HG03460 (cell line): Measurements from ENCODE around the gene THSD7A.
"Not testable (repeated sequence)": the region's sequence is repeated elsewhere in the genome, so short reads cannot be mapped to it uniquely, and the experiment has no call there.

Experiments used
- ATAC-seq: cut with Tn5 transposase; IDR thresholded peaks from one replicate; pipeline ENCODE4 v1.9.1; 2021; ENCODE audit not compliant: unreplicated experiment

THSD7A gene

DNA sequence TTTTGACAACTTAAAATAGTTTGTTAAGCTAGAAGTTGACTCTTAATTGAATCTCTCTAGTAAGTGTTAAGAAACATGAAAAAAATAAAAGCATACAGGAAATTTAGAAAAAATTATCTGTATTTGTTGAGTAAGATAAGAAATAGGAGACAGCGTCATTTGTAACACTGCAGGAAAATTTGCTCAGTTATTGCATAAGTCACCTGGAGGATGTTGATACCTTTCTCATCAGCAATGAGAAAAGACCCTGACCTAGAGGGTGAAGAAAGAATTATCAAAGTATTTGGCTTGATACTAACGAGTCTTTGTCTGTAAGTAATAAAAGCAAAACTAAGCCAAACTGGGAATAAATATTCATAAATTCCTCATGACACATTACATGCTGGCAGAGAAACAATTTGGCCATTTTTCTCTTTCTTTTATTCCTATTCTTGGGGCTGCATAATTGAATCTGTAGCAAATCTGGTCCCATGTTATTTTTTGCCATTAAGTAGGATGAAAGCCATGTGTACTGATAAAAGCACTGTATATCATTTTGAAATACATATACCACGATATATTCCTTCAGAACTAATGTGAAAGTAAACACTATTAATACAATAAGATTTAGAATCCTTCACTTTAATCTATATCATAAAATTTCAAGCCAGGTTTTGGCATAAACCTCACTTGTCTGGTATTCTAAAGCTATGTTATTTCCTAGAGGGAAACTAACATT, 362.8 kb downstream of the THSD7A start:
- ATAC-seq = no peak

DNA sequence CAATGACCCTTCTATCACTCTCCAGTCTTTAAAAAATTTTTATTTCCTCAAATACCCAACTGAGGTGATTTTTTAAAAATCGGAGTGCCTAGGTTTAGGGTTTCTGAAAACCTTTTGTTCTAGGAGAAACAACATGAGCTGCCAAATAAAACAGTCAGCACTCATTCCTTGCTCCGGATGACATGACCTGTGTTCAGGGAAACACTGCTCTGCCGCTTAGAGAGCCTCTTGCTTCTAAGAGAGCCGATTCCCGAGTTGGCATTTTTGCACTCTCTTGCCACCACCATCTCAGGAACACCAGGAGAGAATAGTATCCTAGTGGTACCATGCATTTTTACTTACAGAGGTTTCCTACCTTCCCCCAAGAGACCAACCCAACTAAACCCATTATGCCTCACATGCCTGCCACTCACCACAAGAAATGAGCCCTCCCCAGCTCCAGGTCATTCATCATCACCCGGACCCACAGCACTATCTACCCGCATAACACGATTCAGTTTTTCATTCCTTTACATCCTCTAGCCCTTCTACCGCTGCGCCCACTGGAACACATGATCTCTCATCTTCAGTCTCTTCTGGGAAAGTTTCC, 365.4 kb downstream of the THSD7A start:
- no peak for ATAC-seq

DNA sequence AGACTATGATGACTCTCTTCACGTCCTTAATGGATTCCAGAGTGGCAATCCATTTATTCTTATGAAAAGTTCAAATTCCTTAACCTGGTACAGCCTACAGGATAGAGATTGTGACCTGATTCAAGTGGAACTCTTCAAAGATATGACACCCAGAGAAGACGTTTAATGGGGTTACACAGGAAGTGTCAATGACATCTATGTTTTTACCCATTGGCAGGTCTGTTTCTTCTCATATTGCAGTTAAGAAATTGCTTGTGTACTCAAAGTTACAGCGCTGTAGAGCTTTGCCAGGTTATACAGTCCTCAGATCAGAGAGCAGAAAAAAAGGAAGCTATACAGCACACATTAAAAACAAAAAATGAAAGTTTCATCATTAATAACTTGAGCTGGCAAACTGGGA, 367.4 kb downstream of the THSD7A start:
- no peak for ATAC-seq

DNA sequence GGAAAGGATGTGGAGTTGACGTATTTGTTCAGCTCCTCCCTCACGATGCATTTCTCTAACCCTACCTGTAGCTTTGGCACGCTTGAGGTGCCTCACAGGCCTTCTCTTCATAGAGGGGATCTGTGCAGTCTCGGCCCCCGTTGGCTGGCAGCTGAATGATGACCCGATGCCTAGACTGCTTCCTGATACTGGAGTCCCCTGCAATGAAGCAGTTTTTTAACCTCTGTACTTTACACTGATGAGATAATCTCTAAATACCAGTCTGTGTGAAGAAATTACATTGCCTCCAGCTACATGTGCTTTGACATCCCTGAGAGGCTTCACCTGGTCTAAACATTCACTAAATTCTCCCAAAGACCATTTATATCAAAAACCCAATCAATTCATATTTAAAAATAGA, 370.1 kb downstream of the THSD7A start:
- ATAC-seq = no peak

DNA sequence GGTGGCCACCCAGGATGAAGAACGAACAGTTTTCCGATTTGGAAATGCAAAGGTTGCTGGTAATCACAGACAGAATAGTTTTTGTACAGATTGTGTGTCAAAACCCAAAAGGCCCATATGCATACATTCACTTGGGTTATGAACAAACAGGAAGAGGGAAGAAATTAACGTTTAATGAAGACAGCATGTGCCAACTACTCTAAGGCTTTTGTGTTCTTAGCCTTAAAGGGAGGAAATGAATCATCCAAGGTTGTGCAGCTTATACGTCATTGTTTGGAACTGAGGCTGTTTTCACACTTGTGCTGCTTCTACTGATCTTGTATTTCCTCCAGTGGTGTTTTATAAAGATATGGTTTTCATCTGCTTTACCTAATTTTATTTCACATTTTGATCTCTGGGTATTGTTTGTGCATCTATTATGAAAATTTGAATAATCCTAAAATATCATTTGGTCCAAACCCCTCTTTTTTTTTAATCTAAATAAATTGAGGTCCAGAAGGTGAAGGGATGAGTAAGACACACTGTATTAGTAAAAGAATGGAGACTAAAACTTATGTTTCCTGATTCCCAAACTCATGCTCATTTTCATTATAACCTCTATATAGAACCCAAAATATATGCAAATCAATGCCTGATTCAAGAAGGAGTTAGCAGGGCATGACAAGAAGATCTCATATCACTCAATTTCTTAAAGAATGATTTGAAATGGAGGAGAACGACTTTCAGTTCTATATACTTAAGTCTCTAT, 373.1 kb downstream of the THSD7A start:
- ATAC-seq = no peak

DNA sequence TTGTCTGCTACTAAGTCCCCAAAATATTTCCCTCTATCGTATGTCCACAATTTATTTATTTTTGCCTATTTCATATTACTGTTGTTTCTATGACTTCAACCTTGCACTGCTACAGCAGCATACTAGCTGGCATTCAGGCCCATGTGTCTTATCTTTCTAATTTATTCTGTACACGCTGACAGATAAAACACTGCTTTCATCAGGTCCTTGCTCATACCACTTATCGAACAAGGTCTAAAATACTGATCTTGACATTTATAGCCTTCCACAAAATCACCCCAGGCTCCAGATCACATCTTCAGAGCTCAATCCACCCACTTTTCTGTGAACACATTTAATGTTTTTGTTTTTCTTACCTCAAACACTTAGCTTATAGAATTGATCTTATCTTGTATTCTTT, 374.6 kb downstream of the THSD7A start:
- ATAC-seq = no peak

DNA sequence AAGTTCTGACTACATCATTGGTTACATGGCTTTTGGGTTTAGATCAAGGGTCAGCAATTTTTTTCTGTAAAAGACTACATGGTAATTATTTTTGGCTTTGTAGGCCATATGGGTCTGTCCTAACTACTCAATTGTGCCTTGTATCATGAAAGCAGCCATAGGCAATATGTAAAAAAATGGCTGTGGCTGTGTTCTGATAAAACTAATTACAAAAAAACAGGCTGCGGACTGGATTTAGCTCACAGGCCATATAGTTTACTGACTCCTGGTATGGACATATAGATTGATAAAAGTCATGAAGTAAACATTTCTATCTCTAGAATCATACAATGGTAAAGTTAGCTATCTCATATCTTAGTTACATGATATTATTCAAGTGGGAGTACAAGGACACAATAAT, 375.4 kb downstream of the THSD7A start:
- ATAC-seq = no peak

DNA sequence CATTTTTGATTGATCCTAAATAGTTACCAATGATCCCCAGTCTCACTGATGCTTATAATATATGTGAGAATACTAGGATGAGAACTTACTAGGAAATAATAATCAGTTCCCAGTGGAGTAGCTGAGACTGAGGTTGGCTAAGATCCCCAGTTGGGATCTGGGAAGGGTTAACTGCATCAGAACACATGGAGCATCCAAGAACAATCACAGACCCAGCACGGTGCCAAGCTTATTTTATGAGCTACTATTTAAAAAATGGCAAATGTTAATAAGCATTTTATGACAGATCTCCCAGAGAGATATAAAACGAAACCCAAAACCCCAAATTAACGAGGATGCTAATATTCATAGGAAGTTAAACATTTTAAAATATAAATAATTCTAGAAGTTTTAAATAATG, 379.5 kb downstream of the THSD7A start:
- ATAC-seq = no peak

DNA sequence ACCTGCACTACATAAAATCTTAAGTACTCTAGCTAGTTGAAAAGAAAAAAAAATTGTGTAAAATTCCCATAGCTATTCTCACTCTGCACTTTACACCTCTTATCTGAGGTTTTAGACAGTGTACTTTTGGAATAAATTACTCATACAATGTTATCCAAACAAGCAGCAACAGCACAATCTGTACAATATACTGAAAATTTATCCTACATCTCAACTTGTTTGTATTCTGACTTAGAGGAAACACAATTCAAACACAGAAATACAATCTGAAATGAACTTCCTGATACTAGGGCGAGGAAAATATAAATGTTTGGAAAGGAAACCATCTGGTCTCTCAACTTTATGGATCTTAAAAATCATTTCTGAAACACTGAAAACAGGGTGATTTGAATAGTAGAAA, 381.7 kb downstream of the THSD7A start:
- no peak for ATAC-seq

DNA sequence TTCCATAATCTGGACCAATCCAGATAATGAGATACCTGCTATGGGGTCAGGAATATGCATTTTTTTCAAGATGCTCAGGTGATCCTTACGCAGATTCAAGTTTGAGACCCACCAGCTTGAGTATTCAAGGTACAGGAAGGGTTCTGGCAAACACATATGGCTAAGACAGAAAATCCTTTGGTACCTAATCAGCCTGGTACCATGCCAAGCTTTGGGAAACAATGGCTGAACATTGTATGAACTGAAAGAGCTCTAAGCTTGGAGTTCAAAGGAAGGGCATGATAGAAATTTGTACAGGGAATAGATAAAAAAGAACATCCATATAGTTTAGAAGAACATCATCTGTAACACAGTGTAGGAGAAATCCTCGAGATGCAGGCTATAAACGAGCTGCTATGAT, 382.7 kb downstream of the THSD7A start:
- no peak for ATAC-seq

DNA sequence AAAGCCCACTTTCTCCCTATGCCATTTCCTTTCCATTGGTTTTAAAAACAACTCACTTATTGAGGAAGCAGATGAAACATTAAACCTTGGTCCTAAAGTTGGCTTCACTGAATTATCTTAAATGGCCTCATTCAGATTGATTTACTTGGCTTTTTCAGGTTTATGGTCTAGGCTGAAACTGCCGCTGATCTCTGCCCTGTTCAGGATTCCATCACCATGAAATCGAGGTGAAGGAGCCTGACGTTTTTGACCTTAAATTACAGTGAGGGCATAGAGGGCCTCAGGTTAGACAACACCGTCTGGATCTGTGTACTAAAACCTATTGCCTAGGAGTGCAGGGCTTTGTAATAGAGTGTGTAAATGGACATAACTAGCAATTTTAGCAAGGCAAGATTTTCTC, 383.7 kb downstream of the THSD7A start:
- no peak for ATAC-seq

DNA sequence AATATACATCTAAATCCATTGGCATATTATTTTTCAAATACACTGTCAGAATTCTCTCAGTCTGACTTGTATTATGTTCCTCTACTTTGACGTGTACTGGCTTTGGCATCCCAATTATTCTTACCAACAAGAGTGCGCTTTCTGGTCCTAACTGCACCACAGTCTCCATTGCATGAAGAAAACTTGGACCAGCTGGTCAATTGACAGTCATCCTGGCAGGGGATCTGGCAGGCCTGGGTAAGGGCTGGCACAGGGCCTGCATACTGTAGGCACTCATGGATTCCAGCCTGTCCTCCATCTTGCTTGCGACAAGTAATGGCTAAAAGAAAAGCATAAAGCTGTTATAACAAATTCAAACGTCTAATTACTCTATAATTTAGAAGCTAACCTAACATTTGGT, 384.9 kb downstream of the THSD7A start:
- ATAC-seq = no peak

DNA sequence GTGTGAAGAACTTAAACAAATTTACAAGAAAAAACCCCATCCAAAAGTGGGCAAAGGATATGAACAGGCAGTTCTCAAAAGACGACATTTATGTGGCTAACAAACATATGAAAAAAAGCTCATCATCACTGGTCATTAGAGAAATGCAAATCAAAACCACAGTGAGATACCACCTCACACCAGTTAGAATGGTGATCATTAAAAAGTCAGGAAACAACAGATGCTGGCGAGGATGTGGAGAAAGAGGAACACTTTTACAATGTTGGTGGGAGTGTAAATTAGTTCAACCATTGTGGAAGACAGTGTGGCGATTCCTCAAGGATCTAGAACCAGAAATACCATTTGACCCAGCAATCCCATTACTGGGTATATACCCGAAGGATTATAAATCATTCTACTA, 388.1 kb downstream of the THSD7A start:
- not testable (repeated sequence) for ATAC-seq

DNA sequence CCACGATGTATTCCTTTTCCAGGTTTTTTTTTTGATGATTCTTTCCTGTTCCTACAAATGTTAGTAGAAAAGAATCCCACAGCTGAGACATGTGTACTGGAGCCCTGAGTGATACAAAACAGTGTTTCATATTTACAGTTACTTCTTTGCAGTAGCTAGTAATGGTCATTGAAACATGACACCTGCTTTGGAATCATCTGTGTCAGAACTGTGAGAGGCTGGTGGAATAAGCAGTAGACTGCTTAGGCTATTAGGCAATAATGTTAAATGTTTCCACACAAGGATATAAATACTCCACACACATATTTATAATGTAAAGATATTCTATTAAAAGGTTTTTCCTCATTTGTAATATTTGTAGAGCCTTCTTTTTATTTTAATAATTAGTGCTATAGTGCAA, 394.0 kb downstream of the THSD7A start:
- no peak for ATAC-seq

DNA sequence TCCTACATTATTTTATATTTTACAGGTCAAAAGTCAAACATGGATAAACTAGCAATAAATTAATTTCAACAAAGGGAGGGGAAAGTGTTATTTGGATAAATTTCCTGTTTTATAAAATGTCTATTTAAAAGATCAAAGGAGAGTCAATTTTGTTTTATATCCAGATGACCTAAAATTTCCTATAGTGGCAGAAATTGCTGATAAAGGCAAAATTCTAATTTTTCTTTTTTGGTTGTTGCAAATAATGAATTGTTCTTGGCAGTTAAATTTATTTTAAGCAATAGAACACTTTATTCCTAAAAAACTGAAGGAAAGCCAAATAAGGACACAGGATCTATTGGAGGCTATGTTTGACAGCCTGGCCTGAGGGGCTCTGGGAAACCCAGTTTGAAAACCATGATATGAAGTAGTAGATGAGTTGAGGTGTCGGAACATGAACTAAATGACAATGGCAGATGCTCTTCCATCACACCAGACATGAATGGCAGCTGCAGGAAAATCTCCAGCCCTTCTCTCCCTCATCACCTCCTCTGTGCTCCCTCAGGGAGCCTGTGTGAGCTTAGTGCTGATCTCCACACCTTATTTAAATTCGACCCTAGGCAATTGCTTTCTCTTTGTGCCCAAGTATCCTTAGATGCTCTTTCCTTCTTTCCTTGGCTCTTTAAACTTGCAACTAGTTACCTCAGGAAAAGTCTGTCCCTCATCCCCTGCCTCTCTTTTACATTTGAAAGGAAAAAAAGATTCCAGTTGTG, 395.0 kb downstream of the THSD7A start:
- ATAC-seq = no peak

DNA sequence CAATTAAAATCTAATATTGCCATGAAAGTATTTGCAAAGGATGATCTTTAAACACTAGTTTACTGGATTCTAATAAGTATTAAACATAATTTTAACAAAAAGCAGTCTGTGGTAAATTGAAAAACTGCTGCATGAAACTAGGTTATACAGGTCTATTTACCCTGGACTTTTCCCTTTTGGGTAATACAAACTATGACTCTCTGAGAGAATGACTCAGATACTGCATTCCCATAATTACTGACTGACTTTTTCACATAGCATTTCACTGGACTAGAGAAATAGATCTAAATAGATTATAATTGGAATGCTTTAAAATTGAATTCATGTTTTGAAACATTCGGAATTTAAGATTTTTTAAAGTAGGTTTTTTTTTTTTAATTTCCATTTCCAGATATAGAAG, 395.7 kb downstream of the THSD7A start:
- ATAC-seq = no peak

DNA sequence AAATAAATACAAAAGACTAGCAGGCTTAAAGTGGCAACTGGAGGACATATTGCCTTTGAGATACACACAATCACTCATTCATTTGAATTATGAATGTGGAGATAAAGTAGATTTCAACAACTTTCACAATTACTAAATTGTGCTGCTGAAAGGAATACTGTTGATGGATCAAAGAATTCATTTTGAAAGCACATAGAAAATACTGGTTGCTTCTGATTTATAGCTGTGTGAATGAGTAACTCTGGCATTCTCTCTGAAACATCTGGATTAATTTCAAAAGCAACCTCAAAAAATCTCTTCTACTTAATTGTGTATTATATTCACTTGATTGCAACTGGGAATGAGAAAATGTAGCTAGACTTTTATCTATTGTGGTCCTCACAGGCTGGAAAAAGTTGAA, 397.6 kb downstream of the THSD7A start:
- no peak for ATAC-seq

DNA sequence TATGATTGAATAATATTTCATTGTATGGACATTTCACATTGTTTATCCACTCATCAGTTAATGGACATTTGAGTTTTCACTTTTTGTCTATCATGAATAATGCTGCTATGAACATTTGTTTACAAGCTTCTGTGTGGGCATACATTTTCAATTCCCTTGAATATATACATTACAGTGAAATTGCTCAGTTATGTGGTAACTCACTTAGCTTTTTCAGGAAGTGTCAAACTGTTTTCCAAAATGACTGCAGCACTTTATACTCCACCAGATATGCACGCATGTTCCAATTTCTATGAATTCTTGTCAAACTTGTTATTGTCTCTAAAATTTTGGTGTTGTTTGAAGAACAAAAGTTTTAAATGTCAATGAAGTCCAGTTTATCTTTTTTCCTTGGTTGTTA, 401.2 kb downstream of the THSD7A start:
- no peak for ATAC-seq

DNA sequence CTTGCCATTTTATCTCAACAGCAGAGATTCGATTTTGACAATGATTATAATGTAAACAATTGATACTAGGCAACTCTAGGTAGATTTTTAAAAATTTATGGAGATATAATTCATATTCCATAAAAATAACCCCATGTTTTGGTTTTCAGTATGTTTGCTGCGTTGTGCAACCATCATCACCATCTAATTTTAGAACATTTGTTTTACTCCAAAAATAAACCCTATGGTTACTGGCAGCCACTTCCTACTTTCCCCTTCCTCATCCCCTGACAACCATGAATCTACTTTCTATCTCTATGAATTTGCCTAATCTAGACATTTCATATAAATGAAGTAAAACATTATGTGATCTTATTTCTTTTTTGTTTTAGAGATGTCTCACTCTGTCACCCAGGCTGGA, 401.9 kb downstream of the THSD7A start:
- no peak for ATAC-seq

DNA sequence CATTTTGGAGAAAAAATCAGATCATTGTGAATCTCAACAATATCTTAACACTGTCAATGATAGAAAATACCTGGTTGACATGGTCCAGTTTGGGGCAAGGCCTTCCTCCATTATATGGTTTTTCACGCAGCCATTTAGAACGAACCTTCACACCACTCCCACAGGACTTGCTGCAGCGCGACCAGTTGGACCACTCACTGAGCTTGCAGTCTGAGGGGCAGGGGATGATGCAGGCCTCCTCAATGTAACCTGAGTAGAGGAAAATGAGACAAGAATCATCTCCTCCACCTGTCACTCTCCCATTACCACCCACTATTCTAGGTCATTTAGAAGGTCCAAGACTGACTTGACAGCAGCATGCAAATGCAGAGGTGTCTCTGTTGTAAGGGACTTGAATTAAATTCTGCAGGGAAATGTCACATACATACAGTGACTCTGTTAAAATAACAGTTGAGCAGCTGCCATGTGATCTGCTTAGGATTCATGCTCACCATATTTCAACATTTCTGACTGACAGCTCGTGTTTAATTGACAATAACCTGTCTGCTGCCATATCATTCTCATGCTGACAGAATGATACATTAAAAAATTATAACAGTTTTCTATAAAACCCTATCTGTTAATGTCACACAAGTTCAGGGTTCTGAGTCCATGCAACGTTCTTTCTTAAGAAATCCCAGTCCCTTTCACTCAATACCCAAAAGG, 403.0 kb downstream of the THSD7A start:
- no peak for ATAC-seq

DNA sequence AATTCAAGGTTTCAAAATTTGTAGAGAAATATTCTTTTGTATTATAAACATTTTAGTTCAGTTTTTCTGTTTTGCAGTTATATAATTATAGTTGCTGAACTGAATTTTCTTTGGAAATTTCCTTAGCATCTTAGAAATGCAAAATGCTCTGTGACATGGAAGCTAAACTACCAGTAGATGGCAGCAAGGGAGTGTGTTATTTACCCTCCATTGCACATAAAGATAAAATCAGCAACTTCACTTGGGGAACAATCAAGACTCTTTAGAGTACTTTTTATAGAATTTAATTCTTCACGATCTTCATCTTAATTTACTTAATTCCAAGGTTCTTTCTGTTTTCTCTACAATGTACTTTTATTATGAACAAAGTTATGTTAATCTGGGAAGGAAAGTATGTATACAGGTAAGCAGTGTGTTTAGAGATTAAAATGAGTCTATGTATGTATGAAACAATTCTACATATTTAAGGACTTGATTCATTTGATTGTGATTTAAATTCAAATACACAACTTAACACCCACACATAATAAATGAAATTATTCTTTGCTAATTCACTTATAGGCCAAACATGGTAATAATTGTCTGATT, 404.2 kb downstream of the THSD7A start:
- ATAC-seq = no peak
